Aorta (tissue), 5 donors: ENCODE results near the gene TAF9. TPM values are rescaled to one million over a fixed set of nuclear protein-coding genes. Genes with fewer than 3 reads are reported as not detected.

Source experiments
- ATAC-seq: fragments of 200-7000 bp; cut with Tn5 transposase; one replicate; pipeline ENCODE4 v1.9.1; 2022; ENCODE audit warnings: moderate library complexity; ENCODE audit not compliant: low FRiP score
- DNase-seq, 2 donors: peaks; one replicate each; pipeline ENCODE4 v3.0.0-alpha.2; 2020
- H3K27ac ChIP-seq, 2 donors: one replicate each; pipeline ENCODE4 v1.5.1; 2013; ENCODE audit warnings: low read length in 2 of 2, mild to moderate bottlenecking in 2 of 2, moderate library complexity in 2 of 2, control low read depth in 1 of 2, inconsistent platforms in 1 of 2, low read depth in 1 of 2
- H3K27me3 ChIP-seq, 2 donors: one replicate each; pipeline ENCODE4 v1.6.1; 2013; ENCODE audit warnings: control low read depth in 1 of 2, low read length in 1 of 2, mild to moderate bottlenecking in 1 of 2, moderate library complexity in 1 of 2; ENCODE audit not compliant: insufficient read depth in 2 of 2, control insufficient read depth in 1 of 2
- H3K36me3 ChIP-seq, 2 donors: one replicate each; pipeline ENCODE4 v1.6.1; 2013; ENCODE audit warnings: control low read depth in 1 of 2, low read length in 1 of 2, mild to moderate bottlenecking in 1 of 2; ENCODE audit not compliant: insufficient read depth in 2 of 2, control insufficient read depth in 1 of 2
- H3K4me1 ChIP-seq, 2 donors: one replicate each; pipeline ENCODE4 v1.6.1; 2013; ENCODE audit warnings: low read length in 2 of 2, control low read depth in 1 of 2, mild to moderate bottlenecking in 1 of 2, moderate library complexity in 1 of 2; ENCODE audit not compliant: insufficient read depth in 2 of 2, control insufficient read depth in 1 of 2
- H3K4me3 ChIP-seq, 2 donors: one replicate each; pipeline ENCODE4 v1.5.1; 2013; ENCODE audit warnings: low read length in 2 of 2, control low read depth in 1 of 2, mild to moderate bottlenecking in 1 of 2
- H3K9me3 ChIP-seq: one replicate; pipeline ENCODE4 v1.6.1; 2013; ENCODE audit warnings: mild to moderate bottlenecking, low read length; ENCODE audit not compliant: control insufficient read depth
- WGBS, 2 donors: extraction: QIAGEN DNeasy Blood & Tissue Kit; methylation state at CpG; one replicate each; pipeline ENCODE4 v1.1.7; 2013; 5-methylcytosine and 5-hydroxymethylcytosine counted together
- intact Hi-C, 2 donors: fragments of 100-400 bp; cut with DNase I; formaldehyde crosslinking; loops; one replicate each; pipeline versions ENCODE4 v1.14.2 to v1.15.0; 2022
- polyA plus RNA-seq, 2 donors: library from polyadenylated mRNA; stranded (reverse); fragments of 200-250 nt; gene quantifications; one replicate each; pipeline ENCODE4 v1.2.3, GENCODE V29; 2013
- total RNA-seq, 2 donors: library from RNA; stranded (reverse); fragmentation: NEBNext Ultra II Directional; extraction: Animal tissue kit (Norgen Biotek cat#: 25700); gene quantifications; one replicate each; pipeline ENCODE4 v1.2.1, GENCODE V29; 2021
- donor health status: healthy with polysubstance abuse.
- donor health status: Bipolar disorder and iron deficiency.
- donor health status: DM: no; HTN: no; CAD: no.
- donor health status: DM: no; HTN: no; CAD: no.
- donor health status: DM: yes; HTN: yes; CAD: no.

Gene TAF9
- total and polyA plus RNA-seq, 4 donors = 28.6 to 65.2 (median 33.0) TPM

GRCh38 chr5:69331528-69332445, 37.5 kb downstream of the TAF9 start:
- Histone ChIP-seq H3K4me3 (peak overlapping the region; percentile 61 to 73), H3K9me3 (no peaks in the 10 kb centered on the region), H3K36me3 (no peaks in the 10 kb centered on the region), H3K4me1 (no peaks in the 10 kb centered on the region), H3K27me3 (no peaks in the 10 kb centered on the region), H3K27ac (peak overlapping the region in 1 of 2 donors; percentile 30)
- DNase-seq (no peak), ATAC-seq (no peak)
- intact Hi-C loops = loop anchor here (10.0 kb wide), 2 partner anchors 97 to 167 kb away; partner anchors contain the start of genes CDK7 (in 2 of the 2) and CCNB1 (in 1 of the 2)
- 57 to 58% methylated on average over 11 of the region's 11 CpGs for WGBS, 2 donors

GRCh38 chr5:69329905-69330489, 39.3 kb downstream of the TAF9 start:
- ATAC-seq (no peak), DNase-seq (no peak)
- H3K9me3 ChIP-seq = no peaks in the 10 kb centered on the region
- whole genome bisulfite sequencing, 2 donors = 85 to 87% methylated on average over 9 of the region's 9 CpGs
- H3K27ac ChIP-seq = no peak overlapping the region
- intact Hi-C loops = loop anchor here (10.0 kb wide), 2 partner anchors 95 to 165 kb away; partner anchors contain the start of genes CDK7 (in 2 of the 2) and CCNB1 (in 1 of the 2)
- H3K4me3 ChIP-seq = no peak overlapping the region
- no peaks in the 10 kb centered on the region for H3K36me3 ChIP-seq
- H3K4me1 ChIP-seq = no peaks in the 10 kb centered on the region
- no peaks in the 10 kb centered on the region for H3K27me3 ChIP-seq

GRCh38 chr5:69326365-69326764, 43.0 kb downstream of the TAF9 start:
- H3K27ac ChIP-seq = no peak overlapping the region
- H3K9me3 ChIP-seq = no peaks in the 10 kb centered on the region
- no peaks in the 10 kb centered on the region for H3K4me1 ChIP-seq
- H3K36me3 ChIP-seq = no peaks in the 10 kb centered on the region
- WGBS, 2 donors = 93 to 96% methylated on average over 1 of the region's 1 CpG
- ATAC-seq (no peak), DNase-seq (no peak)
- intact Hi-C loops = no loop called here
- no peaks in the 10 kb centered on the region for H3K27me3 ChIP-seq
- no peak overlapping the region for H3K4me3 ChIP-seq

- Histone ChIP-seq H3K4me3 (no peak overlapping the region), H3K27ac (no peak overlapping the region), H3K4me1 (peaks cover 0 to 2% of the 10 kb centered on the region in 2 donors), H3K27me3 (no peaks in the 10 kb centered on the region), H3K36me3 (peaks cover 0 to 5% of the 10 kb centered on the region in 2 donors), H3K9me3 (no peaks in the 10 kb centered on the region)
- intact Hi-C loops = no loop called here
- no peak for ATAC-seq
- 79 to 83% methylated on average over 4 of the region's 4 CpGs for WGBS, 2 donors
- DNase-seq = no peak
Observed at GRCh38 chr5:69317391-69317790, 51.9 kb downstream of the TAF9 start.

- H3K4me3 ChIP-seq = no peak overlapping the region
- 96 to 100% methylated on average over 1 of the region's 1 CpG for WGBS, 2 donors
- DNase-seq (no peak), ATAC-seq (no peak)
- H3K36me3 ChIP-seq = peaks cover 0 to 5% of the 10 kb centered on the region in 2 donors
- H3K4me1 ChIP-seq = peaks cover 0 to 2% of the 10 kb centered on the region in 2 donors
- H3K9me3 ChIP-seq = no peaks in the 10 kb centered on the region
- no peaks in the 10 kb centered on the region for H3K27me3 ChIP-seq
- peak overlapping the region in 1 of 2 donors; percentile 33 for H3K27ac ChIP-seq
- intact Hi-C loops = no loop called here
Observed at GRCh38 chr5:69315972-69316371, 53.3 kb downstream of the TAF9 start.

Other genes starting within 250 kb of the TAF9 start
- 1 to 10 TPM; 1.5 to 4.6 TPM for gene CCNB1, start 202.4 kb downstream of the TAF9 start, total RNA-seq
- gene CCNB1, start 202.4 kb downstream of the TAF9 start, polyA plus RNA-seq = 1 to 10 TPM; 1.6 to 2.0 TPM
- 1 to 10 TPM; 2.2 to 2.3 TPM for gene CENPH, start 179.9 kb downstream of the TAF9 start, total RNA-seq
- gene CENPH, start 179.9 kb downstream of the TAF9 start, polyA plus RNA-seq = 1 to 10 TPM in 1 of 2 donors, under 1 TPM in 1; 0.38 to 3.3 TPM
- gene CDK7, start 134.6 kb downstream of the TAF9 start, total RNA-seq = 10 to 100 TPM; 22.0 to 22.7 TPM
- gene CDK7, start 134.6 kb downstream of the TAF9 start, polyA plus RNA-seq = 10 to 100 TPM; 15.8 to 23.9 TPM
- 1 to 10 TPM; 5.7 to 6.9 TPM for gene CCDC125, start 36.7 kb downstream of the TAF9 start, total RNA-seq
- gene CCDC125, start 36.7 kb downstream of the TAF9 start, polyA plus RNA-seq = 1 to 10 TPM; 3.9 to 6.5 TPM
- gene AK6, start within 50 bp of the TAF9 start, total RNA-seq = 10 to 100 TPM; 28.0 to 30.4 TPM
- 10 to 100 TPM; 43.1 to 49.3 TPM for gene AK6, start within 50 bp of the TAF9 start, polyA plus RNA-seq
- 10 to 100 TPM; 16.7 to 18.0 TPM for gene RAD17, start 298 bp upstream of the TAF9 start, total RNA-seq
- gene RAD17, start 298 bp upstream of the TAF9 start, polyA plus RNA-seq = 10 to 100 TPM; 13.9 to 16.4 TPM
- 1 to 10 TPM in 1 of 2 donors, under 1 TPM in 1; 0.97 to 1.1 TPM for gene MARVELD2, start 45.6 kb upstream of the TAF9 start, total RNA-seq
- gene MARVELD2, start 45.6 kb upstream of the TAF9 start, polyA plus RNA-seq = 1 to 10 TPM in 1 of 2 donors, not detected in 1; 1.4 TPM
- 1 to 10 TPM; 2.1 to 2.6 TPM for gene OCLN, start 123.3 kb upstream of the TAF9 start, total RNA-seq
- 1 to 10 TPM in 1 of 2 donors, under 1 TPM in 1; 0.54 to 2.1 TPM for gene OCLN, start 123.3 kb upstream of the TAF9 start, polyA plus RNA-seq
- gene GTF2H2C, start 190.7 kb upstream of the TAF9 start, total RNA-seq = 10 to 100 TPM; 24.1 to 27.0 TPM
- gene GTF2H2C, start 190.7 kb upstream of the TAF9 start, polyA plus RNA-seq = 10 to 100 TPM in 1 of 2 donors, 1 to 10 TPM in 1; 9.4 to 15.4 TPM